Measurements from ENCODE around the gene CIT.
"Not testable (repeated sequence)": the region's sequence is repeated elsewhere in the genome, so short reads cannot be mapped to it uniquely, and the experiment has no call there.

The CIT gene

GRCh38 chr12:119664642-119665041 lies 212.5 kb downstream of the CIT start:
- Histone ChIP-seq H3K27me3 (ENCODE audit: insufficient read depth, low read length) (0 out of 2 replicates have a peak, but pooled peaks cover 9% of the 10 kb centered on the region), H3K9ac (ENCODE audit: low read depth, low read length) (no peak overlapping the region), H3K36me3 (ENCODE audit: insufficient read depth, low read length) (peaks cover under 1% of the 10 kb centered on the region; the same call in 1 of the 2 replicates), H3K4me1 (ENCODE audit: insufficient read depth, low read length) (peaks cover 6% of the 10 kb centered on the region; the same call in 1 of the 2 replicates), H3K27ac (ENCODE audit: low read depth, low read length) (no peak overlapping the region), H3K9me3 (ENCODE audit: insufficient read depth, low read depth, low read length) (no peaks in the 10 kb centered on the region), H3K4me3 (ENCODE audit: low read length) (no peak overlapping the region)
- no CpG with 5 or more reads among the region's 1 CpG for WGBS

- H3K4me1 ChIP-seq (ENCODE audit: insufficient read depth, low read length): peaks cover 1% of the 10 kb centered on the region; the same call in 1 of the 2 replicates
- H3K27me3 ChIP-seq (ENCODE audit: insufficient read depth, low read length): 0 out of 2 replicates have a peak, but pooled peaks cover 9% of the 10 kb centered on the region
- no peak overlapping the region for H3K27ac ChIP-seq (ENCODE audit: low read depth, low read length)
- H3K9ac ChIP-seq (ENCODE audit: low read depth, low read length): no peak overlapping the region
- no peak overlapping the region for H3K4me3 ChIP-seq (ENCODE audit: low read length)
- no peaks in the 10 kb centered on the region for H3K36me3 ChIP-seq (ENCODE audit: insufficient read depth, low read length)
- H3K9me3 ChIP-seq (ENCODE audit: insufficient read depth, low read depth, low read length): no peaks in the 10 kb centered on the region
- WGBS: 71% methylated on average over 4 of the region's 4 CpGs
Measured at GRCh38 chr12:119661882-119662281, 215.2 kb downstream of the CIT start.

GRCh38 chr12:119660076-119660475 lies 217.0 kb downstream of the CIT start:
- no peaks in the 10 kb centered on the region for H3K4me1 ChIP-seq (ENCODE audit: insufficient read depth, low read length)
- H3K27ac ChIP-seq (ENCODE audit: low read depth, low read length): no peak overlapping the region
- H3K36me3 ChIP-seq (ENCODE audit: insufficient read depth, low read length): no peaks in the 10 kb centered on the region
- WGBS: 90% methylated on average over 5 of the region's 5 CpGs
- H3K4me3 ChIP-seq (ENCODE audit: low read length): no peak overlapping the region
- H3K9ac ChIP-seq (ENCODE audit: low read depth, low read length): no peak overlapping the region
- 0 out of 2 replicates have a peak, but pooled peaks cover 9% of the 10 kb centered on the region for H3K27me3 ChIP-seq (ENCODE audit: insufficient read depth, low read length)
- no peaks in the 10 kb centered on the region for H3K9me3 ChIP-seq (ENCODE audit: insufficient read depth, low read depth, low read length)

- H3K4me1 ChIP-seq (ENCODE audit: insufficient read depth, low read length): no peaks in the 10 kb centered on the region
- H3K27ac ChIP-seq (ENCODE audit: low read depth, low read length): no peak overlapping the region
- 0 out of 2 replicates have a peak, but pooled peaks cover 9% of the 10 kb centered on the region for H3K27me3 ChIP-seq (ENCODE audit: insufficient read depth, low read length)
- H3K9ac ChIP-seq (ENCODE audit: low read depth, low read length): no peak overlapping the region
- H3K4me3 ChIP-seq (ENCODE audit: low read length): no peak overlapping the region
- WGBS: 61% methylated on average over 4 of the region's 6 CpGs
- H3K9me3 ChIP-seq (ENCODE audit: insufficient read depth, low read depth, low read length): 0 out of 2 replicates have a peak, but pooled peaks cover 2% of the 10 kb centered on the region
- H3K36me3 ChIP-seq (ENCODE audit: insufficient read depth, low read length): no peaks in the 10 kb centered on the region
Measured at GRCh38 chr12:119659289-119659897, 217.7 kb downstream of the CIT start.

GRCh38 chr12:119658166-119658565 lies 219.0 kb downstream of the CIT start:
- not testable (repeated sequence) for H3K36me3 ChIP-seq (ENCODE audit: insufficient read depth, low read length); H3K27ac ChIP-seq (ENCODE audit: low read depth, low read length); H3K27me3 ChIP-seq (ENCODE audit: insufficient read depth, low read length); H3K9ac ChIP-seq (ENCODE audit: low read depth, low read length); H3K4me1 ChIP-seq (ENCODE audit: insufficient read depth, low read length); H3K4me3 ChIP-seq (ENCODE audit: low read length)
- WGBS: 95% methylated on average over 5 of the region's 6 CpGs
- peaks cover 14% of the 10 kb centered on the region; the same call in 1 of the 2 replicates for H3K9me3 ChIP-seq (ENCODE audit: insufficient read depth, low read depth, low read length)

GRCh38 chr12:119657001-119657400 lies 220.1 kb downstream of the CIT start:
- H3K4me3 ChIP-seq (ENCODE audit: low read length); H3K9ac ChIP-seq (ENCODE audit: low read depth, low read length); H3K4me1 ChIP-seq (ENCODE audit: insufficient read depth, low read length); H3K36me3 ChIP-seq (ENCODE audit: insufficient read depth, low read length); H3K27ac ChIP-seq (ENCODE audit: low read depth, low read length); H3K27me3 ChIP-seq (ENCODE audit: insufficient read depth, low read length): not testable (repeated sequence)
- 85% methylated on average over 2 of the region's 2 CpGs for WGBS
- peaks cover 19% of the 10 kb centered on the region; the same call in 1 of the 2 replicates for H3K9me3 ChIP-seq (ENCODE audit: insufficient read depth, low read depth, low read length)

GRCh38 chr12:119652665-119653064 lies 224.5 kb downstream of the CIT start:
- Histone ChIP-seq H3K27ac (ENCODE audit: low read depth, low read length) (no peak overlapping the region), H3K4me1 (ENCODE audit: insufficient read depth, low read length) (no peaks in the 10 kb centered on the region), H3K9ac (ENCODE audit: low read depth, low read length) (no peak overlapping the region), H3K27me3 (ENCODE audit: insufficient read depth, low read length) (no peaks in the 10 kb centered on the region), H3K9me3 (ENCODE audit: insufficient read depth, low read depth, low read length) (peaks cover 21% of the 10 kb centered on the region; the same call in 1 of the 2 replicates), H3K36me3 (ENCODE audit: insufficient read depth, low read length) (no peaks in the 10 kb centered on the region), H3K4me3 (ENCODE audit: low read length) (no peak overlapping the region)
- WGBS: 89% methylated on average over 3 of the region's 3 CpGs

GRCh38 chr12:119649202-119649808 lies 227.8 kb downstream of the CIT start:
- Histone ChIP-seq H3K27ac (ENCODE audit: low read depth, low read length) (no peak overlapping the region), H3K9me3 (ENCODE audit: insufficient read depth, low read depth, low read length) (peaks cover 18% of the 10 kb centered on the region; the same call in 1 of the 2 replicates), H3K4me3 (ENCODE audit: low read length) (no peak overlapping the region), H3K4me1 (ENCODE audit: insufficient read depth, low read length) (no peaks in the 10 kb centered on the region), H3K36me3 (ENCODE audit: insufficient read depth, low read length) (no peaks in the 10 kb centered on the region), H3K27me3 (ENCODE audit: insufficient read depth, low read length) (no peaks in the 10 kb centered on the region), H3K9ac (ENCODE audit: low read depth, low read length) (no peak overlapping the region)
- WGBS: 82% methylated on average over 4 of the region's 4 CpGs

GRCh38 chr12:119645535-119646059 lies 231.5 kb downstream of the CIT start:
- Histone ChIP-seq H3K27ac (ENCODE audit: low read depth, low read length) (no peak overlapping the region), H3K36me3 (ENCODE audit: insufficient read depth, low read length) (no peaks in the 10 kb centered on the region), H3K4me3 (ENCODE audit: low read length) (no peak overlapping the region), H3K9ac (ENCODE audit: low read depth, low read length) (no peak overlapping the region), H3K4me1 (ENCODE audit: insufficient read depth, low read length) (no peaks in the 10 kb centered on the region), H3K27me3 (ENCODE audit: insufficient read depth, low read length) (no peaks in the 10 kb centered on the region), H3K9me3 (ENCODE audit: insufficient read depth, low read depth, low read length) (no peaks in the 10 kb centered on the region)
- 94% methylated on average over 6 of the region's 7 CpGs for WGBS

GRCh38 chr12:119644930-119645329 lies 232.2 kb downstream of the CIT start:
- WGBS: 88% methylated on average over 3 of the region's 3 CpGs
- Histone ChIP-seq H3K27me3 (ENCODE audit: insufficient read depth, low read length) (no peaks in the 10 kb centered on the region), H3K36me3 (ENCODE audit: insufficient read depth, low read length) (no peaks in the 10 kb centered on the region), H3K4me3 (ENCODE audit: low read length) (no peak overlapping the region), H3K9ac (ENCODE audit: low read depth, low read length) (no peak overlapping the region), H3K27ac (ENCODE audit: low read depth, low read length) (no peak overlapping the region), H3K9me3 (ENCODE audit: insufficient read depth, low read depth, low read length) (no peaks in the 10 kb centered on the region), H3K4me1 (ENCODE audit: insufficient read depth, low read length) (no peaks in the 10 kb centered on the region)

- no peak overlapping the region for H3K9ac ChIP-seq (ENCODE audit: low read depth, low read length)
- no peaks in the 10 kb centered on the region for H3K9me3 ChIP-seq (ENCODE audit: insufficient read depth, low read depth, low read length)
- no peaks in the 10 kb centered on the region for H3K4me1 ChIP-seq (ENCODE audit: insufficient read depth, low read length)
- 68% methylated on average over 4 of the region's 4 CpGs for WGBS
- no peaks in the 10 kb centered on the region for H3K27me3 ChIP-seq (ENCODE audit: insufficient read depth, low read length)
- H3K27ac ChIP-seq (ENCODE audit: low read depth, low read length): no peak overlapping the region
- no peaks in the 10 kb centered on the region for H3K36me3 ChIP-seq (ENCODE audit: insufficient read depth, low read length)
- H3K4me3 ChIP-seq (ENCODE audit: low read length): no peak overlapping the region
Measured at GRCh38 chr12:119642986-119643385, 234.1 kb downstream of the CIT start.
